GM12801 (cell line): ENCODE results near the gene THRAP3.

ENCODE experiments used
- CTCF ChIP-seq: IDR thresholded peaks from one replicate; pipeline ENCODE4 v1.5.1; 2011; ENCODE audit warnings: control low read depth; ENCODE audit not compliant: insufficient read length; ENCODE audit errors: extremely low read depth

The THRAP3 gene

GRCh38 chr1:36286802-36287201, 62.6 kb downstream of the THRAP3 start:
- TF ChIP-seq CTCF = no peak

- TF ChIP-seq CTCF = no peak
These were observed 63.4 kb downstream of the THRAP3 start for GRCh38 chr1:36287595-36287994.

DNA sequence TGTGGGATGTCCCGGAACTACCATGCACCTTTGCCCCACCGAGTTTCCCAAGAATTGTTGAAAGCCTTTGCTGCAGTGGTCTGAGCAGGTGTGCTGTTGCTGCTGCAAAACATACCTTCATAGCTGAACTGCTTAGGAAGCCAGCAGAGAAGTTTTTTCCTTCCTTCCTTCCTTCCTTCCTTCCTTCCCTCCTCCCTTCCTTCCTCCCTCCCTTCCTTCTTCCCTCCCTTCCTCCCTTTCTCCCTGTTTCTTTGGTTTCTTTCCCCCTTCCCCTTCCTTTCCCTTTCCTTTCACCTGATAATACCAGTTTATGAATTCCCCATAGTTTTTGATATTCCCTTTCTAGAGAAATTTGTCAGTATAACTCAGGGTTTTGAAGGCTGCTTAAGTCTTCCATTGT, 71.1 kb downstream of the THRAP3 start:
- TF ChIP-seq CTCF = no peak

DNA sequence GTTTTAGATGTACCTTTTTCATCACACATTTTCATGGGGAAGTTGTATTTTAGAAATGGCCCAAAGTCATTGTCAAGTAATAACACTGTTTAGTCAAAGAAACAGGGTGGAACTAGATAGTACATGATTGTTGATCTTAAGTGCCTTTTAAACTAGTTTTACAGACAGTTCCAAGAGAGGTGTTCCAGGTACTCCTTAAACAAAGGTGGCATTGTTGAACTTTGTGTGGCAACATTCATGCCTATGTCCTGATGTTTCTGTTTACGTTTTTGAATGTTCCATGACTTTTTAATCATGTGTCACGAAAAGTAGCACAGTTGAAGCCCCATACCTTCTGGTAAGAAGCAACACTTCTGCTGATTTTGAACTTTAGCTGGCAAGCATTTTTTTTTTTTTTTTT, 72.8 kb downstream of the THRAP3 start:
- no peak for TF ChIP-seq CTCF

DNA sequence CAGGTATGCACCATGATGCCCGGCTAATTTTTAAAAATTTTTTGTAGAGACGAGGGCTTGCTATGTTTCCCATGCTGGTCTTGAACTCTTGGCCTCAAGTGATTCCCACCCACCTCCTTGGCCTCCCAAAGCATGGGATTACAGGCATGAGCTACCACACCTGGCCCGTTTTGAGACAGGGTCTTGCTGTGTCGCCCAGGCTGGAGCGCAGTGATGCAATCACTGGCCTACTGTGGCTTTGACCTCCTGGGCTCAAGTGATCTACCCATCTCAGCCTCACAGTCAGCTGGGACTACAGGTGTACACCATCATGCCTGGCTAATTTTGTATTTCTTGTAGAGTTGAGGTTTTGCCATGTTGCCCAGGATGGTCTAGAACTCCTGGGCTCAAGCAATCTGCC, 74.4 kb downstream of the THRAP3 start:
- no peak for TF ChIP-seq CTCF

DNA sequence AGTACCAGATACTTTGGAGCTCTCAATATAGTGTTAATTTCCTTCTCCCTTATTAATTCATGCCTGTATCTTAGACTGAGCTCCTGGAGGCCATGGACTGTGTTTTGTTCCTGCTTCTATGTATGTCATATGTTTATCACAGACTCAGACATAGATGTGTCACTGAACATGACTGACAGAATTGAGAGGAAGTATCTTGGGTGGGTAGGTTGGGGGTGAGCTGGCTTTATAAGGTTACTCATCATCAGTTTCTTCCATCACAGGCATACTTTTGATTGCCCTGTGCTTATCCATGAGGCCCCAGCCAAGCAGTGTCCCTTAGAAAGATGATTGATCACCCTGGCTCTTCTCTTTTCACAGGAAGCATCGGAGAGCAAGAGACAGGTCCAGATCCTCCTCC, 76.3 kb downstream of the THRAP3 start:
- no peak for TF ChIP-seq CTCF

- no peak for TF ChIP-seq CTCF
These were observed 77.0 kb downstream of the THRAP3 start for GRCh38 chr1:36301220-36301619.

- TF ChIP-seq CTCF = no peak
These were observed 79.0 kb downstream of the THRAP3 start for GRCh38 chr1:36303244-36303643.
